ENCODE data around the gene PATJ.
"Not testable (repeated sequence)": the region's sequence is repeated elsewhere in the genome, so short reads cannot be mapped to it uniquely, and the experiment has no call there.

PATJ gene

GRCh38 chr1:61819421-61819820 is 77.1 kb downstream of the PATJ start:
- no peak for DNase-seq

GRCh38 chr1:61825393-61825792 is 83.1 kb downstream of the PATJ start:
- no peak for DNase-seq

GRCh38 chr1:61828805-61829204 is 86.5 kb downstream of the PATJ start:
- no peak for DNase-seq

GRCh38 chr1:61836649-61837048 is 94.4 kb downstream of the PATJ start:
- DNase-seq: no peak

- not testable (repeated sequence) for DNase-seq
These were observed 95.3 kb downstream of the PATJ start for GRCh38 chr1:61837607-61838006.

GRCh38 chr1:61839679-61840078 is 97.4 kb downstream of the PATJ start:
- no peak for DNase-seq

GRCh38 chr1:61842036-61842435 is 99.8 kb downstream of the PATJ start:
- no peak for DNase-seq

GRCh38 chr1:61842863-61843514 is 100.7 kb downstream of the PATJ start:
- peak; percentile 26 for DNase-seq

- DNase-seq: no peak
These were observed 101.7 kb downstream of the PATJ start for GRCh38 chr1:61844006-61844405.

GRCh38 chr1:61844664-61845063 is 102.4 kb downstream of the PATJ start:
- not testable (repeated sequence) for DNase-seq

- DNase-seq: no peak
These were observed 109.0 kb downstream of the PATJ start for GRCh38 chr1:61851235-61851634.

- peak; percentile 70 for DNase-seq
These were observed 109.8 kb downstream of the PATJ start for GRCh38 chr1:61851849-61852669.

- DNase-seq: no peak
These were observed 110.4 kb downstream of the PATJ start for GRCh38 chr1:61852670-61853015.

- DNase-seq: no peak
These were observed 111.3 kb downstream of the PATJ start for GRCh38 chr1:61853583-61853982.

GRCh38 chr1:61864489-61864888 is 122.2 kb downstream of the PATJ start:
- DNase-seq: no peak

GRCh38 chr1:61865646-61866220 is 123.5 kb downstream of the PATJ start:
- DNase-seq: no peak

GRCh38 chr1:61869691-61870109 is 127.4 kb downstream of the PATJ start:
- no peak for DNase-seq

- no peak for DNase-seq
These were observed 129.9 kb downstream of the PATJ start for GRCh38 chr1:61872206-61872605.

- no peak for DNase-seq
These were observed 131.3 kb downstream of the PATJ start for GRCh38 chr1:61873581-61873980.

- no peak for DNase-seq
These were observed 131.7 kb downstream of the PATJ start for GRCh38 chr1:61873994-61874393.

GRCh38 chr1:61875198-61875597 is 132.9 kb downstream of the PATJ start:
- DNase-seq: no peak

GRCh38 chr1:61879887-61880474 is 137.7 kb downstream of the PATJ start:
- DNase-seq: not testable (repeated sequence)

- peak; percentile 90 for DNase-seq
These were observed 145.0 kb downstream of the PATJ start for GRCh38 chr1:61887076-61887867.

All from NCI-H2029 (cell line).